Mucosa of rectum (tissue), 2 donors: Measurements from ENCODE around the gene DDX6.
"Not testable (repeated sequence)": the region's sequence is repeated elsewhere in the genome, so short reads cannot be mapped to it uniquely, and the experiment has no call there.

Source experiments
- H3K27ac ChIP-seq, 2 donors: one replicate each; pipeline ENCODE4 v1.7.0; 2013; ENCODE audit warnings: inconsistent platforms in 2 of 2, low read depth in 2 of 2, low read length in 2 of 2
- H3K27me3 ChIP-seq, 2 donors: one replicate each; pipeline ENCODE4 v1.7.0; 2013; ENCODE audit warnings: low read length in 2 of 2; ENCODE audit not compliant: control insufficient read depth in 2 of 2, insufficient read depth in 2 of 2
- H3K36me3 ChIP-seq, 2 donors: one replicate each; pipeline ENCODE4 v1.7.0; 2013; ENCODE audit warnings: low read length in 2 of 2; ENCODE audit not compliant: control insufficient read depth in 2 of 2, insufficient read depth in 2 of 2
- H3K4me1 ChIP-seq, 2 donors: one replicate each; pipeline ENCODE4 v1.7.0; 2013; ENCODE audit warnings: low read length in 2 of 2, mild to moderate bottlenecking in 1 of 2; ENCODE audit not compliant: control insufficient read depth in 2 of 2, insufficient read depth in 2 of 2
- H3K4me3 ChIP-seq, 2 donors: one replicate each; pipeline ENCODE4 v1.7.0; 2013; ENCODE audit warnings: low read length in 2 of 2
- H3K9ac ChIP-seq, 2 donors: one replicate each; pipeline ENCODE4 v1.7.0; 2013; ENCODE audit warnings: low read length in 2 of 2, low read depth in 1 of 2, mild to moderate bottlenecking in 1 of 2
- H3K9me3 ChIP-seq, 2 donors: one replicate each; pipeline ENCODE4 v1.7.0; 2013; ENCODE audit warnings: low read length in 2 of 2; ENCODE audit not compliant: control insufficient read depth in 2 of 2
- donor health status: healthy.
- donor health status: Normal muscosa, but diverticular disease.

DDX6 gene

GRCh38 chr11:118768690-118769089 lies 22.3 kb downstream of the DDX6 start:
- Histone ChIP-seq H3K9ac (no peak overlapping the region), H3K4me1 (peaks cover 3% of the 10 kb centered on the region in 2 donors), H3K27ac (no peak overlapping the region), H3K4me3 (no peak overlapping the region), H3K9me3 (no peaks in the 10 kb centered on the region), H3K36me3 (peaks cover 19 to 48% of the 10 kb centered on the region in 2 donors), H3K27me3 (no peaks in the 10 kb centered on the region)

- Histone ChIP-seq H3K4me3 (no peak overlapping the region), H3K36me3 (peaks cover 34 to 58% of the 10 kb centered on the region in 2 donors), H3K9ac (no peak overlapping the region), H3K9me3 (no peaks in the 10 kb centered on the region), H3K4me1 (no peaks in the 10 kb centered on the region), H3K27me3 (no peaks in the 10 kb centered on the region), H3K27ac (no peak overlapping the region)
These were observed 24.9 kb downstream of the DDX6 start for GRCh38 chr11:118766035-118766434.

GRCh38 chr11:118765095-118765691 lies 25.8 kb downstream of the DDX6 start:
- not testable (repeated sequence) for H3K27ac ChIP-seq, H3K4me1 ChIP-seq, H3K9me3 ChIP-seq, H3K27me3 ChIP-seq, H3K9ac ChIP-seq, H3K4me3 ChIP-seq
- H3K36me3 ChIP-seq: peaks cover 39 to 61% of the 10 kb centered on the region in 2 donors

GRCh38 chr11:118763041-118763440 lies 27.9 kb downstream of the DDX6 start:
- no peaks in the 10 kb centered on the region for H3K27me3 ChIP-seq
- H3K27ac ChIP-seq: no peak overlapping the region
- H3K4me1 ChIP-seq: no peaks in the 10 kb centered on the region
- peaks cover 57 to 72% of the 10 kb centered on the region in 2 donors for H3K36me3 ChIP-seq
- no peak overlapping the region for H3K4me3 ChIP-seq
- H3K9me3 ChIP-seq: no peaks in the 10 kb centered on the region
- no peak overlapping the region for H3K9ac ChIP-seq

GRCh38 chr11:118761981-118762380 lies 29.0 kb downstream of the DDX6 start:
- not testable (repeated sequence) for H3K27ac ChIP-seq, H3K9ac ChIP-seq, H3K27me3 ChIP-seq, H3K4me3 ChIP-seq, H3K9me3 ChIP-seq, H3K4me1 ChIP-seq
- H3K36me3 ChIP-seq: peaks cover 55 to 76% of the 10 kb centered on the region in 2 donors

- no peak overlapping the region for H3K9ac ChIP-seq
- H3K27ac ChIP-seq: no peak overlapping the region
- no peaks in the 10 kb centered on the region for H3K4me1 ChIP-seq
- no peak overlapping the region for H3K4me3 ChIP-seq
- H3K9me3 ChIP-seq: no peaks in the 10 kb centered on the region
- H3K27me3 ChIP-seq: no peaks in the 10 kb centered on the region
- H3K36me3 ChIP-seq: peaks cover 82 to 85% of the 10 kb centered on the region in 2 donors
These were observed 33.0 kb downstream of the DDX6 start for GRCh38 chr11:118757876-118758399.

GRCh38 chr11:118752654-118753053 lies 38.3 kb downstream of the DDX6 start:
- Histone ChIP-seq H3K27ac (no peak overlapping the region), H3K4me1 (no peaks in the 10 kb centered on the region), H3K4me3 (no peak overlapping the region), H3K9me3 (no peaks in the 10 kb centered on the region), H3K36me3 (peaks cover 60 to 74% of the 10 kb centered on the region in 2 donors), H3K9ac (no peak overlapping the region), H3K27me3 (no peaks in the 10 kb centered on the region)

- Histone ChIP-seq H3K4me1 (no peaks in the 10 kb centered on the region), H3K27me3 (no peaks in the 10 kb centered on the region), H3K36me3 (peaks cover 35 to 41% of the 10 kb centered on the region in 2 donors), H3K27ac (no peak overlapping the region), H3K4me3 (no peak overlapping the region), H3K9ac (no peak overlapping the region), H3K9me3 (no peaks in the 10 kb centered on the region)
These were observed 41.5 kb downstream of the DDX6 start for GRCh38 chr11:118749429-118749828.

- no peaks in the 10 kb centered on the region for H3K27me3 ChIP-seq
- no peak overlapping the region for H3K4me3 ChIP-seq
- no peaks in the 10 kb centered on the region for H3K4me1 ChIP-seq
- peaks cover 25 to 33% of the 10 kb centered on the region in 2 donors for H3K36me3 ChIP-seq
- no peak overlapping the region for H3K9ac ChIP-seq
- H3K9me3 ChIP-seq: no peaks in the 10 kb centered on the region
- H3K27ac ChIP-seq: no peak overlapping the region
These were observed 42.9 kb downstream of the DDX6 start for GRCh38 chr11:118748056-118748455.

GRCh38 chr11:118746988-118747585 lies 43.9 kb downstream of the DDX6 start:
- no peak overlapping the region for H3K9ac ChIP-seq
- H3K36me3 ChIP-seq: peaks cover 15 to 24% of the 10 kb centered on the region in 2 donors
- H3K4me3 ChIP-seq: no peak overlapping the region
- H3K4me1 ChIP-seq: no peaks in the 10 kb centered on the region
- no peaks in the 10 kb centered on the region for H3K27me3 ChIP-seq
- H3K27ac ChIP-seq: no peak overlapping the region
- no peaks in the 10 kb centered on the region for H3K9me3 ChIP-seq
